Measurements from ENCODE around the gene GANC. TPM values are rescaled to one million over a fixed set of nuclear protein-coding genes. Genes with fewer than 3 reads are reported as not detected.
A peak's percentile ranks its signal among the peaks of the same experiment; 100 is the strongest.

The GANC gene
- total RNA-seq, 6 experiments from 2014 or later = 11.4 to 37.6 (median 18.4) TPM

GRCh38 chr15:42401544-42402454 lies 128.8 kb downstream of the GANC start:
- no peaks in the 10 kb centered on the region for H3K27me3 ChIP-seq
- TF ChIP-seq CTCF (IDR thresholded peaks at IDR 0.05) (no peak), POLR2A (IDR thresholded peaks at IDR 0.05) (no peak)
- intact Hi-C loops (cut with DNase I) = no loop called here
- no peak overlapping the region for H3K27ac ChIP-seq
- no peaks in the 10 kb centered on the region for H3K9me3 ChIP-seq
- H3K4me3 ChIP-seq = no peak overlapping the region
- peaks cover 0 to 11% (median 3%) of the 10 kb centered on the region in 4 donors for H3K36me3 ChIP-seq
- 93% methylated on average over 6 of the region's 24 CpGs for WGBS (ENCODE audit: insufficient coverage, low coverage, low lambda C conversion rate, missing lambda C conversion rate)
- ATAC-seq (peak in 1 of 4 donors; percentile 12), DNase-seq (no peak)
- peaks cover 0 to 28% (median 4%) of the 10 kb centered on the region in 4 donors for H3K4me1 ChIP-seq

- Histone ChIP-seq H3K4me3 (no peak overlapping the region), H3K36me3 (peaks cover 0 to 11% (median 3%) of the 10 kb centered on the region in 4 donors), H3K9me3 (no peaks in the 10 kb centered on the region), H3K4me1 (peaks cover 0 to 28% (median 4%) of the 10 kb centered on the region in 4 donors), H3K27ac (no peak overlapping the region), H3K27me3 (no peaks in the 10 kb centered on the region)
- WGBS (ENCODE audit: insufficient coverage, low coverage, low lambda C conversion rate, missing lambda C conversion rate) = 72% methylated on average over 5 of the region's 15 CpGs
- intact Hi-C loops (cut with DNase I) = no loop called here
- ATAC-seq = no peak
- no peak for DNase-seq
- no peak for TF ChIP-seq POLR2A (IDR thresholded peaks at IDR 0.05)
- TF ChIP-seq CTCF (IDR thresholded peaks at IDR 0.05) = no peak
Measured at GRCh38 chr15:42402455-42403205, 129.6 kb downstream of the GANC start.

- no peaks in the 10 kb centered on the region for H3K9me3 ChIP-seq
- intact Hi-C loops (cut with DNase I) = no loop called here
- TF ChIP-seq POLR2A (IDR thresholded peaks at IDR 0.05) (no peak), CTCF (IDR thresholded peaks at IDR 0.05) (no peak)
- 100% methylated on average over 2 of the region's 7 CpGs for WGBS (ENCODE audit: insufficient coverage, low coverage, low lambda C conversion rate, missing lambda C conversion rate)
- peaks cover 0 to 11% (median 3%) of the 10 kb centered on the region in 4 donors for H3K36me3 ChIP-seq
- no peak overlapping the region for H3K4me3 ChIP-seq
- ATAC-seq = no peak
- H3K4me1 ChIP-seq = peaks cover 0 to 28% (median 4%) of the 10 kb centered on the region in 4 donors
- no peaks in the 10 kb centered on the region for H3K27me3 ChIP-seq
- H3K27ac ChIP-seq = peak overlapping the region in 1 of 3 donors; percentile 84
- no peak for DNase-seq
Measured at GRCh38 chr15:42403389-42403788, 130.4 kb downstream of the GANC start.

GRCh38 chr15:42404461-42405235 lies 131.6 kb downstream of the GANC start:
- peaks cover 0 to 4% (median under 1%) of the 10 kb centered on the region in 4 donors for H3K36me3 ChIP-seq
- H3K9me3 ChIP-seq = no peaks in the 10 kb centered on the region
- intact Hi-C loops (cut with DNase I) = no loop called here
- DNase-seq (peak in 2 of 3 donors; percentile 83 to 87), ATAC-seq (peak; percentile 20 to 66 (median 48))
- H3K27ac ChIP-seq = peak overlapping the region in 1 of 3 donors; percentile 84
- peaks cover 0 to 39% (median 6%) of the 10 kb centered on the region in 4 donors for H3K4me1 ChIP-seq
- WGBS (ENCODE audit: insufficient coverage, low coverage, low lambda C conversion rate, missing lambda C conversion rate) = 74% methylated on average over 5 of the region's 12 CpGs
- TF ChIP-seq CTCF (IDR thresholded peaks at IDR 0.05) (no peak), POLR2A (IDR thresholded peaks at IDR 0.05) (no peak)
- H3K27me3 ChIP-seq = no peaks in the 10 kb centered on the region
- H3K4me3 ChIP-seq = no peak overlapping the region
